A549 (cell line): ENCODE results near the gene B3GLCT. TPM values are rescaled to one million over a fixed set of nuclear protein-coding genes. Genes with fewer than 3 reads are reported as not detected.

ENCODE experiments used
- ATAC-seq, 2 experiments: fragments of 200-7000 bp in 1 of 2; fragments of >200 bp in 1 of 2; cut with Nextera tagmentation in 1 of 2; cut with Tn5 transposase in 1 of 2; 3 replicates each; pipeline versions ENCODE4 v1.8.0 to v1.9.1; 2018 to 2020; ENCODE audit warnings: mild to moderate bottlenecking in 1 of 2, moderate library complexity in 1 of 2
- CTCF ChIA-PET: fragments of 300-600 bp; sonication (Branson Sonifier 250); formaldehyde crosslinking; extraction: SDS; loops from one replicate; lab custom pipeline; 2021; ENCODE audit warnings: antibody characterized with exemption, inconsistent platforms; lab: Yijun Ruan, JAX
- POLR2A ChIA-PET: fragments of 350-600 bp; formaldehyde crosslinking; extraction: SDS; loops from one replicate; lab custom pipeline; 2021; ENCODE audit warnings: antibody characterized with exemption, inconsistent platforms; lab: Yijun Ruan, JAX
- DNase-seq, 2 experiments: peaks; one replicate each; pipeline versions ENCODE4 v3.0.0 to v3.0.0-alpha.2; 2011 to 2016; ENCODE audit warnings: low read depth in 1 of 2, low spot score in 1 of 2
- FAIRE-seq: peaks from 2 replicates; lab custom pipeline; 2011; peaks lifted over from hg19 to GRCh38; lab: Jason Lieb, UNC
- H3K27ac ChIP-seq, 2 experiments: fragments of >200 bp; sonication (Bioruptor Twin); formaldehyde crosslinking; 3 replicates each; pipeline ENCODE4 v1.5.1; 2016 to 2017
- H3K4me1 ChIP-seq: fragments of >200 bp; sonication (Bioruptor Twin); formaldehyde crosslinking; 3 replicates; pipeline ENCODE4 v1.6.1; 2016
- H3K4me2 ChIP-seq: fragments of >200 bp; sonication (Bioruptor Twin); formaldehyde crosslinking; 3 replicates; pipeline ENCODE4 v1.6.1; 2016
- H3K4me3 ChIP-seq: fragments of >200 bp; sonication (Bioruptor Twin); formaldehyde crosslinking; 3 replicates; pipeline ENCODE4 v1.5.1; 2016
- H3K9me3 ChIP-seq: fragments of >200 bp; sonication (Bioruptor Twin); formaldehyde crosslinking; 3 replicates; pipeline ENCODE4 v1.6.1; 2016
- BHLHE40 ChIP-seq: IDR thresholded peaks from 2 replicates; pipeline ENCODE4 v1.6.1; 2012; ENCODE audit warnings: low read depth, low read length, inconsistent platforms
- CBX8 ChIP-seq: fragments of 200-600 bp; sonication (generic); IDR thresholded peaks from 2 replicates; pipeline ENCODE4 v1.6.1; 2016
- CEBPB ChIP-seq, 2 experiments: fragments of >200 bp in 1 of 2; sonication (Bioruptor Twin) in 1 of 2; formaldehyde crosslinking in 1 of 2; IDR thresholded peaks; 2 replicates each; pipeline ENCODE4 v1.6.1; 2012 to 2016
- CHD2 ChIP-seq: fragments of 150-350 bp; IDR thresholded peaks from 2 replicates; pipeline ENCODE4 v1.6.1; 2014; ENCODE audit warnings: low read length; ENCODE audit not compliant: partially characterized antibody
- CTCF ChIP-seq: fragments of >200 bp; sonication (Bioruptor Twin); formaldehyde crosslinking; IDR thresholded peaks from 3 replicates; pipeline ENCODE4 v1.5.1; 2016
- EHMT2 ChIP-seq: fragments of 200-600 bp; sonication (generic); IDR thresholded peaks from 2 replicates; pipeline ENCODE4 v1.6.1; 2016; ENCODE audit warnings: antibody characterized with exemption, low read depth, mild to moderate bottlenecking, moderate library complexity
- EP300 ChIP-seq, 2 experiments: fragments of >200 bp; sonication (Bioruptor Twin); formaldehyde crosslinking; IDR thresholded peaks; 2 replicates in 1 of 2; 3 replicates in 1 of 2; pipeline ENCODE4 v1.6.1; 2016 to 2017
- ESRRA ChIP-seq: fragments of 150-350 bp; IDR thresholded peaks from 2 replicates; pipeline ENCODE4 v1.6.1; 2014; ENCODE audit warnings: mild to moderate bottlenecking, low read length, borderline replicate concordance
- FOSB ChIP-seq: fragments of 250-450 bp; sonication (Bioruptor Pico); IDR thresholded peaks from 2 replicates; pipeline ENCODE4 v1.5.0; 2020; ENCODE audit warnings: mild to moderate bottlenecking, moderate library complexity
- FOXS1 ChIP-seq: fragments of 250-450 bp; sonication (Bioruptor Pico); IDR thresholded peaks from 2 replicates; pipeline ENCODE4 v1.5.0; 2020; ENCODE audit warnings: mild to moderate bottlenecking, moderate library complexity
- HES2 ChIP-seq: fragments of >200 bp; sonication (Bioruptor Twin); formaldehyde crosslinking; IDR thresholded peaks from 2 replicates; pipeline ENCODE4 v1.6.1; 2016
- HEYL ChIP-seq: fragments of 250-450 bp; sonication (Bioruptor Pico); IDR thresholded peaks from 2 replicates; pipeline ENCODE4 v1.8.0; 2021; ENCODE audit warnings: mild to moderate bottlenecking, moderate library complexity
- HOXB13 ChIP-seq: fragments of 250-450 bp; sonication (Bioruptor Pico); IDR thresholded peaks from 2 replicates; pipeline ENCODE4 v1.5.0; 2020; ENCODE audit warnings: low read depth, mild to moderate bottlenecking, moderate library complexity
- JUNB ChIP-seq: fragments of >200 bp; sonication (Bioruptor Twin); formaldehyde crosslinking; IDR thresholded peaks from 2 replicates; pipeline ENCODE4 v1.6.1; 2016
- KDM5A ChIP-seq: fragments of 200-600 bp; sonication (generic); IDR thresholded peaks from 2 replicates; pipeline ENCODE4 v1.6.1; 2016; ENCODE audit warnings: antibody characterized with exemption, mild to moderate bottlenecking
- MAFK ChIP-seq: fragments of 450-650 bp; IDR thresholded peaks from 2 replicates; pipeline ENCODE4 v1.6.1; 2014; ENCODE audit not compliant: partially characterized antibody
- MAZ ChIP-seq: fragments of 150-350 bp; IDR thresholded peaks from 2 replicates; pipeline ENCODE4 v1.6.1; 2014; ENCODE audit warnings: antibody characterized with exemption, low read depth, low read length, borderline replicate concordance
- MYC ChIP-seq: IDR thresholded peaks from 2 replicates; pipeline ENCODE4 v1.6.1; 2012; ENCODE audit warnings: mild to moderate bottlenecking, inconsistent platforms, low read length, improper control_type of control experiment, borderline replicate concordance
- NFE2L2 ChIP-seq: fragments of 150-350 bp; conservative IDR thresholded peaks from 2 replicates; pipeline ENCODE4 v1.6.1; 2014; ENCODE audit warnings: low read length
- NR3C1 ChIP-seq: fragments of >200 bp; sonication (Bioruptor Twin); formaldehyde crosslinking; IDR thresholded peaks from 3 replicates; pipeline ENCODE4 v1.6.1; 2017
- POLR2A ChIP-seq: IDR thresholded peaks from 2 replicates; pipeline ENCODE4 v1.6.1; 2012; ENCODE audit warnings: mild to moderate bottlenecking, low read length
- POLR2AphosphoS2 ChIP-seq: conservative IDR thresholded peaks from 2 replicates; pipeline ENCODE4 v1.6.1; 2012; ENCODE audit warnings: low read length, improper control_type of control experiment, inconsistent platforms
- RAD21 ChIP-seq, 2 experiments: fragments of >200 bp in 1 of 2; sonication (Bioruptor Twin) in 1 of 2; formaldehyde crosslinking in 1 of 2; IDR thresholded peaks in 1 of 2; conservative IDR thresholded peaks in 1 of 2; 2 replicates in 1 of 2; 3 replicates in 1 of 2; pipeline ENCODE4 v1.6.1; 2012 to 2018; ENCODE audit warnings: inconsistent platforms in 1 of 2
- RCOR1 ChIP-seq: fragments of 150-350 bp; IDR thresholded peaks from 2 replicates; pipeline ENCODE4 v1.6.1; 2014; ENCODE audit warnings: antibody characterized with exemption, low read length, low read depth
- REST ChIP-seq: fragments of 200-600 bp; sonication (generic); IDR thresholded peaks from 2 replicates; pipeline ENCODE4 v1.6.1; 2016; ENCODE audit warnings: antibody characterized with exemption, mild to moderate bottlenecking, moderate library complexity
- RNF2 ChIP-seq: fragments of 200-600 bp; sonication (generic); IDR thresholded peaks from 2 replicates; pipeline ENCODE4 v1.6.1; 2016; ENCODE audit warnings: low read depth, mild to moderate bottlenecking, antibody characterized with exemption, moderate library complexity, borderline replicate concordance
- ZC3H11A ChIP-seq: fragments of 450-650 bp; IDR thresholded peaks from 2 replicates; pipeline ENCODE4 v1.6.1; 2014; ENCODE audit warnings: antibody characterized with exemption, mild to moderate bottlenecking
- ZSCAN20 ChIP-seq: fragments of 250-450 bp; sonication (Bioruptor Pico); IDR thresholded peaks from 2 replicates; pipeline ENCODE4 v1.8.0; 2022; ENCODE audit warnings: mild to moderate bottlenecking, moderate library complexity
- WGBS: methylation state at CpG from one replicate; pipeline ENCODE4 v1.1.6; 2017; ENCODE audit errors: missing lambda C conversion rate; 5-methylcytosine and 5-hydroxymethylcytosine counted together
- polyA plus RNA-seq, 4 experiments: library from polyadenylated mRNA; depleted of rRNA in 3 of 4; stranded (reverse); fragments of >200 nt; fragmentation: RNase III in 1 of 4; extraction: RNeasy Plus Mini Kit Qiagen cat#74134 plus additional on column Dnase treatment in 1 of 4; gene quantifications; 2 replicates in 3 of 4; 3 replicates in 1 of 4; pipeline ENCODE4 v1.2.3, GENCODE V29; 2011 to 2017

The B3GLCT gene
- polyA plus RNA-seq, 2 of the 4 experiments (the other 2 are of a cell fraction): 4.5 to 6.6 TPM

- Histone ChIP-seq H3K27ac (no peak overlapping the region), H3K4me3 (no peak overlapping the region), H3K4me2 (no peak overlapping the region), H3K4me1 (no peaks in the 10 kb centered on the region), H3K9me3 (no peaks in the 10 kb centered on the region)
- DNase-seq (no peak), ATAC-seq (no peak), FAIRE-seq (no peak)
- 97% methylated on average over 7 of the region's 7 CpGs for WGBS
- TF ChIP-seq MAZ (no peak), MAFK (no peak), EP300 (IDR thresholded peaks at IDR 0.05) (no peak), HEYL (CRISPR knock-in tag) (no peak), ESRRA (no peak), RCOR1 (no peak), KDM5A (no peak), EHMT2 (no peak), CHD2 (no peak), CTCF (no peak), CEBPB (IDR thresholded peaks at IDR 0.05) (no peak), FOXS1 (no peak), CBX8 (no peak), POLR2A (no peak)
- POLR2A ChIA-PET: no interaction called here
- CTCF ChIA-PET: no interaction called here
Measured at GRCh38 chr13:31327182-31327860, 127.5 kb downstream of the B3GLCT start.

GRCh38 chr13:31328549-31329235, 128.9 kb downstream of the B3GLCT start:
- Histone ChIP-seq H3K27ac (no peak overlapping the region), H3K9me3 (no peaks in the 10 kb centered on the region), H3K4me3 (no peak overlapping the region), H3K4me2 (no peak overlapping the region), H3K4me1 (no peaks in the 10 kb centered on the region)
- DNase-seq: no peak
- ATAC-seq: no peak
- FAIRE-seq: no peak
- TF ChIP-seq BHLHE40: no peak
- no peak for TF ChIP-seq HEYL (CRISPR knock-in tag)
- no peak for TF ChIP-seq NFE2L2
- TF ChIP-seq HOXB13 (CRISPR knock-in tag): no peak
- no peak for TF ChIP-seq RAD21 (conservative IDR thresholded peaks at IDR 0.05 in 1 of 2, IDR thresholded peaks at IDR 0.05 in 1 of 2)
- TF ChIP-seq EP300 (IDR thresholded peaks at IDR 0.05): no peak
- no peak for TF ChIP-seq FOSB
- TF ChIP-seq POLR2A: no peak
- TF ChIP-seq ZSCAN20 (CRISPR knock-in tag): no peak
- no peak for TF ChIP-seq REST
- TF ChIP-seq MYC: no peak
- no peak for TF ChIP-seq POLR2AphosphoS2
- no peak for TF ChIP-seq JUNB
- no peak for TF ChIP-seq RNF2
- TF ChIP-seq FOXS1: no peak
- no peak for TF ChIP-seq ZC3H11A
- TF ChIP-seq HES2: no peak
- TF ChIP-seq RCOR1: no peak
- no peak for TF ChIP-seq NR3C1
- WGBS: 63% methylated on average over 8 of the region's 8 CpGs
- ChIA-PET CTCF (no interaction called here), POLR2A (no interaction called here)
